Measurements from ENCODE around the gene PAFAH1B2.

The PAFAH1B2 gene

DNA sequence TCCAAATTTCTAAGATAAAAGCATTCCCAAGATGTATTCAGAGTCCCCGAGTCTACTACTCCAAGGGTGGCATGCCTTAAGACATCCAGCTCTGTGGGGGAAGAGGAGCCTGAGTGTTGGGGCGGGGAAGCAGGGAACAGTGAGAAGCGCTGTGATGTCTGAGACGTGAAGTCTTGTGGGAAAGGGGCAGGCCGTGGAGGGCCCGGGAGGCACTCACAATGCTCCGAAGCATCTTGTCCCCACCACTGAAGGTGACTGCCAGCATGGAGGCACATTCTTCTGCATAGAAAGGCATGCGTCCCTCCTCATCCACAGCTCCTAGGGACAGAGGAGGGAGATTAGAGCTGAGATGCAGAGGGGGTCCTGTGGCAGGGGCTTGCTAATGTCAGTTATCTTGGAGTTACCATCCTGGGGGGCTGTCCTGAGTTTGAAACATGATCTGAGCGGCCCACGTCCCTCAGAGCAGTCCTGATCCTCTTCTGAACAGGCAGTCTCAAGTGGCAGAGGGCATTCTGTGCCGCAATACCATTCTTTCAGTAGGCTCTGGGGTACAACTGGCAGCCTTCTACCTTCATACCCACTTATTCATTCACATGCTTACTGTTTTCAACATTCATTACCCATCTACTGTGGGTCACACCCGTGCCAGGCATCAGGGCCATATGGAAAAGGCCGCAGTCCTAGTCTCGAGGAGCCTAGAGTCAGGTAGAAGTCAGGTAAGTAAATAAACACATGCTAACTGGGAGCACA lies 79.1 kb downstream of the PAFAH1B2 start:
- H3K4me3 ChIP-seq (ENCODE audit: low read depth, low read length), result no peak overlapping the region
- DNase-seq (ENCODE audit: low read depth), result no peak
- TF ChIP-seq, protein P1, sequence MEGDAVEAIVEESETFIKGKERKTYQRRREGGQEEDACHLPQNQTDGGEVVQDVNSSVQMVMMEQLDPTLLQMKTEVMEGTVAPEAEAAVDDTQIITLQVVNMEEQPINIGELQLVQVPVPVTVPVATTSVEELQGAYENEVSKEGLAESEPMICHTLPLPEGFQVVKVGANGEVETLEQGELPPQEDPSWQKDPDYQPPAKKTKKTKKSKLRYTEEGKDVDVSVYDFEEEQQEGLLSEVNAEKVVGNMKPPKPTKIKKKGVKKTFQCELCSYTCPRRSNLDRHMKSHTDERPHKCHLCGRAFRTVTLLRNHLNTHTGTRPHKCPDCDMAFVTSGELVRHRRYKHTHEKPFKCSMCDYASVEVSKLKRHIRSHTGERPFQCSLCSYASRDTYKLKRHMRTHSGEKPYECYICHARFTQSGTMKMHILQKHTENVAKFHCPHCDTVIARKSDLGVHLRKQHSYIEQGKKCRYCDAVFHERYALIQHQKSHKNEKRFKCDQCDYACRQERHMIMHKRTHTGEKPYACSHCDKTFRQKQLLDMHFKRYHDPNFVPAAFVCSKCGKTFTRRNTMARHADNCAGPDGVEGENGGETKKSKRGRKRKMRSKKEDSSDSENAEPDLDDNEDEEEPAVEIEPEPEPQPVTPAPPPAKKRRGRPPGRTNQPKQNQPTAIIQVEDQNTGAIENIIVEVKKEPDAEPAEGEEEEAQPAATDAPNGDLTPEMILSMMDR (IDR thresholded peaks at IDR 0.05; ENCODE audit: control insufficient read depth, extremely low read depth, insufficient read depth), result no peak

- DNase-seq (ENCODE audit: low read depth), result no peak
- TF ChIP-seq, protein P1 (IDR thresholded peaks at IDR 0.05; ENCODE audit: control insufficient read depth, extremely low read depth, insufficient read depth), result no peak
- H3K4me3 ChIP-seq (ENCODE audit: low read depth, low read length), result no peak overlapping the region
These were observed 79.9 kb downstream of the PAFAH1B2 start for GRCh38 chr11:117223741-117224689.

- no peak for DNase-seq (ENCODE audit: low read depth)
- TF ChIP-seq, protein P1 (IDR thresholded peaks at IDR 0.05; ENCODE audit: control insufficient read depth, extremely low read depth, insufficient read depth), result no peak
- H3K4me3 ChIP-seq (ENCODE audit: low read depth, low read length), result no peak overlapping the region
These were observed 81.6 kb downstream of the PAFAH1B2 start for GRCh38 chr11:117225553-117226170.
